Measurements from ENCODE around the gene FAM229A.

Gene FAM229A

DNA sequence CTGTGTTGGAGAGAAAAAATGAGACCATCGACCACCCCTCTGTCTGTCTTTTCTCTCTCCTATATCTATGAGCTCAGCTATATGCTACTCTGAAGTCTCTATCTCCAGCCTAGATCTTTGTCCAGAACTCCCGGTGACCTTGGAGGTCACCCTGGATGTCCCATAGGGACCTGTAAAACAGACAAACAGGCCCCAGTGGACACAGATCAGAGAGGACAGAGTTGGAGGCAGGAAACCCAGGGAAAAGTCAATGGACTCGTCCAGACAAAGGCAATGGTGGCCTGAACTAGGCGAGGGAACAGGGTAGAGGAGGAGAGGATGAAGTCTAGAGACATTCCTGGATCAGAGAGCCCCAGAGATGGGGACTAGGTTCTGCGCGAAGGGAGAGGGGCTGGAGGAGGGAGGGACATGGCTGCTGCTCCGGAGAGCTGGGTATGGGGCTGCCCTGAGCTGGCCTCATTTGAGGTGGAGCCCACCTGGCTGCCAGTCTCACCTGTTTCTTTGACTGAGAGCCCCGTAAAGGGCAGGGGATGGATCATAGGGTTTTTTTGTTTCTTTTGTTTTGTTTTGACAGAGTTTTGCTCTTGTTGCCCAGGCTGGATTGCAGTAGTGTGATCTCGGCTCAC lies 15.6 kb downstream of the FAM229A start:
- no peak for DNase-seq (ENCODE audit: low spot score)
- TF ChIP-seq CTCF (IDR thresholded peaks at IDR 0.05; ENCODE audit: extremely low read depth, missing control alignments): no peak

DNA sequence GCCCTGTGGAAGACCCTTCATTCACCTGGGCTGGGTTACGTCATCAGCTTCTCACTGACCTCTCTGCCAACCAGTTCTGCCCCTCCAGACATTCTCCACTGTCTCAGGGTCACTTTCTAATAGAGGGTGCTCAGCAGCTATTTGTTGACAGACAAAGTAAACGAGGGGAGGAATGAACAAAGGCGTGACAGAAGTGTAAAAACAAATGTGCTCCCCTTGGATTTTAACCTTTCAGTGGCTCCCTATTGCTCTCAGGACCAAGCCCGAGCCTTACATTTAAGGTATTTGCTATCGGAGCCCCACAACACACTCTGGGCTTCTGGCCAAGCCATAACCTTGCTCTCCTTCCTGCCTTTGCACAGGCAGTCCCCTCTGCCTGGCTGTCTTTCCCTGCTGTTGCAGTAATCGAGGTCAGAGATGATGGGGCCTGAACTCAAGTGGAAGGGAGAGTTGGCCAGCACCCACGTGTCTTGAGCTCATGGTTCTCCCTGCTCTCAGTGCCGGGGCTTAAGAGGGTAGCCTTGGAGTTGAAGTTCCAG lies 16.9 kb downstream of the FAM229A start:
- no peak for TF ChIP-seq CTCF (IDR thresholded peaks at IDR 0.05; ENCODE audit: extremely low read depth, missing control alignments)
- DNase-seq (ENCODE audit: low spot score): no peak

DNA sequence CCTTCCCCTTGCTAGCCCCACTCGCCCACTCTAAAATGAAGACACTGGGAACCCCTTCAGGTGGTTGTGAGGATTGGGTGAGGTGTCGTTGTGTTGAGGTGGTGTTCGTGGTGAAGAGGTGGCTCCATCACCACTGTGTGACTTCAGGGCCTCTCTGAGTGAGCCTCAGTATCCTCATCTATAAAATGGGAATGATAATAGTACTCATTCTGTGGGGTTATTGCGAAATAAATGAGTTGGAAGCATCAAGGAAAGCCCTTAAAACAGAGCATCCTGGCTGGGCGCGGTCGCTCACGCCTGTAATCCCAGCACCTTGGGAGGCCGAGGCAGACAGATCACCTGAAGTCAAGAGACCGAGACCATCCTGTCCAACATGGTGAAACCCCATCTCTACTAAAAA lies 19.6 kb downstream of the FAM229A start:
- no peak for TF ChIP-seq CTCF (IDR thresholded peaks at IDR 0.05; ENCODE audit: extremely low read depth, missing control alignments)
- DNase-seq (ENCODE audit: low spot score): no peak

GRCh38 chr1:32341971-32342370 lies 20.3 kb downstream of the FAM229A start:
- no peak for TF ChIP-seq CTCF (IDR thresholded peaks at IDR 0.05; ENCODE audit: extremely low read depth, missing control alignments)
- DNase-seq (ENCODE audit: low spot score): no peak

DNA sequence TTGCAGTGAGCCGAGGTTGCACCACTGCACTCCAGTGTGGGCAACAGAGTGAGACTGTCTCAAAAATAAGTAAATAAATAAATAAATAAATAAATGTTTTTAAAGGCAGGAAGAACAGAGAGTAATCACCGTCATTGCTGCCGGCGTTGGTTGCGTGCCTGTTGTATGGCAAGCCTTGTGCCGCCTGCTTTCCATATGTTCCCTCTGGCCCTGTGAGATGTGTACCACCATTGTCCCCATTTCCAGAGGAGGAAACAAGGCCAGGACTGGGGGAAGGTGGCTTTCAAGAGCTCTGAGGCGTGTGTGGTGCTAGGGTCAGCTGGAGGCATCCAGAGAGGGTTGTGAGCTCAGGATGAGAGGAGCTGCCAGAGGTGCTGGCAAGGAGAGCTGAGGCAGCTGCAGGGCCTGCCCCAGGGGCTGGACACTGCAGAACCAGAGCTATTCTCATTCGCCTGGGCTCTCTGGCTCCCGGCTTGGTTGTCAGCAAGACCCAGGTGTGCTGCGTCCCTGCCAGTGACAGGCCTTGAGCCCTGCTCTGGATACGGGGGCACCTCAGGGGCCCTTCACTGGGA lies 21.0 kb downstream of the FAM229A start:
- no peak for TF ChIP-seq CTCF (IDR thresholded peaks at IDR 0.05; ENCODE audit: extremely low read depth, missing control alignments)
- DNase-seq (ENCODE audit: low spot score): no peak

DNA sequence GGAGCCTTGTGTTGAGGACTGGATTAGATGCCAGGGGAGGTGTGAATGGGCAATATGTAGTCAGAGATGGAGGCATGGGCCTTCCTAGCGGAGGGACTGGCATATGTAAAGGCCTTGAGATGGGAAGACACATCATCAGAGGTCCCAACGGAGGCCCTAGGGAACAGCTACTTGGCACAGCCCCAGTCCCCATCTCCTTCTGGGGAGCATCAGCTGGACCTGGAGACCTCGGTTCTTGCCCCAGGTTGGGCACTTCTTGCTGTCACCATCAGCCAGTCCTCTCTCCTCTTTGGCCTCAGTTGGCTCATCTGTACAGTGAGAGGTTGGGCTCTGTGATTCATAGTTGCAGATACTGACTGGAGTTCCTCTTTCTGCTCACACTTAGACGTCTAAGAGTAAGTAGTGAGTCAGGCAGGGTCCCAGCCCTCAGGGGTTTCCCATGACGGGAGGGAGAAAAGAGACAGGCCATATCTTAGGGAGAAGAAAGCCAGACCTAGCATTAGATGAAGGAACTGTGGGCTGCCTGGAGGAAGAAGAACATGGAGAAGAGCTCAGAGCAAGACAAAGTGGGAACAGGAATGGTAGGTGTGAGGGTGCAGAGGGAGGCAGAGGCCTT lies 22.8 kb downstream of the FAM229A start:
- no peak for TF ChIP-seq CTCF (IDR thresholded peaks at IDR 0.05; ENCODE audit: extremely low read depth, missing control alignments)
- DNase-seq (ENCODE audit: low spot score): peak; percentile 70

DNA sequence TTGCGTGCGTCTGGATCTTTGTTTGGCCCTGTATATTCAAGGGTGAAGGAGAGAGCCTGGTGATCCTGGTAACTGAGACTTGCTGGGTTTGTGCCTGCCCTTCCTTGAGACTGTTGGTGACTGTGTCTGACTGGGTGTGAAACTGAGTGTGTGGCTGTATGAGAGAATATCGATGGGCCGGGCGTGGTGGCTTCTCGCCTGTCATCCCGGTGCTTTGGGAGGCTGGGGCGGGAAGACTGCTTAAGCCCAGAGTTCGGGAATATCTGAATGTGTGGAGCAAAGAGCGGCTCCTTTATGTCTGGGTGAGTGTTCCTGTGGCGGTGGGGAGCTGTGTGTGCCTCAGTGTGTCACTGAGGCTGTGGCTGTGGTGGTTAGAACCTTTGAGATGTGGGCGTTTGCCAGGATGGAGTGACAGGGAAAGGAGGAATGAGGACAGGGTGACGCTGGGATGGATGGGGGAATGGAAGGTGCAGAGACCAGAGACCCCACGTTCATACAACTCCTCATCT lies 23.6 kb downstream of the FAM229A start:
- TF ChIP-seq CTCF (IDR thresholded peaks at IDR 0.05; ENCODE audit: extremely low read depth, missing control alignments): no peak
- no peak for DNase-seq (ENCODE audit: low spot score)

All from GM20000 (cell line).